A549 (cell line): ENCODE measurements around the gene TACC2.

Experiments
- CHD2 ChIP-seq: fragments of 150-350 bp; IDR thresholded peaks from 2 replicates; pipeline ENCODE4 v1.6.1; 2014; ENCODE audit warnings: low read length; ENCODE audit not compliant: partially characterized antibody
- CTCF ChIP-seq: fragments of >200 bp; sonication (Bioruptor Twin); formaldehyde crosslinking; IDR thresholded peaks from 3 replicates; pipeline ENCODE4 v1.5.1; 2016
- EP300 ChIP-seq, 2 experiments: fragments of >200 bp; sonication (Bioruptor Twin); formaldehyde crosslinking; IDR thresholded peaks; 2 replicates in 1 of 2; 3 replicates in 1 of 2; pipeline ENCODE4 v1.6.1; 2016 to 2017
- FOSL2 ChIP-seq, 2 experiments: fragments of 450-650 bp in 1 of 2; fragments of >200 bp in 1 of 2; sonication (Bioruptor Twin) in 1 of 2; formaldehyde crosslinking; IDR thresholded peaks; 2 replicates each; pipeline versions ENCODE4 v1.5.0 to v1.6.1; 2016 to 2020; ENCODE audit warnings: mild to moderate bottlenecking in 1 of 2, moderate library complexity in 1 of 2
- MAFK ChIP-seq: fragments of 450-650 bp; IDR thresholded peaks from 2 replicates; pipeline ENCODE4 v1.6.1; 2014; ENCODE audit not compliant: partially characterized antibody
- NFE2L2 ChIP-seq: fragments of 150-350 bp; conservative IDR thresholded peaks from 2 replicates; pipeline ENCODE4 v1.6.1; 2014; ENCODE audit warnings: low read length
- NPAS2 ChIP-seq: fragments of 250-450 bp; sonication (Bioruptor Pico); IDR thresholded peaks from 2 replicates; pipeline ENCODE4 v1.8.0; 2022; ENCODE audit warnings: mild to moderate bottlenecking, moderate library complexity, borderline replicate concordance
- POLR2A ChIP-seq: IDR thresholded peaks from 2 replicates; pipeline ENCODE4 v1.6.1; 2012; ENCODE audit warnings: mild to moderate bottlenecking, low read length
- RAD21 ChIP-seq, 2 experiments: fragments of >200 bp in 1 of 2; sonication (Bioruptor Twin) in 1 of 2; formaldehyde crosslinking in 1 of 2; IDR thresholded peaks in 1 of 2; conservative IDR thresholded peaks in 1 of 2; 2 replicates in 1 of 2; 3 replicates in 1 of 2; pipeline ENCODE4 v1.6.1; 2012 to 2018; ENCODE audit warnings: inconsistent platforms in 1 of 2
- SMC3 ChIP-seq: fragments of >200 bp; sonication (Bioruptor Twin); formaldehyde crosslinking; IDR thresholded peaks from 3 replicates; pipeline ENCODE4 v1.6.1; 2018; ENCODE audit warnings: inconsistent platforms
- USF2 ChIP-seq: fragments of 450-650 bp; IDR thresholded peaks from 2 replicates; pipeline ENCODE4 v1.6.1; 2014; ENCODE audit warnings: antibody characterized with exemption

GRCh38 chr10:122077311-122077875 lies 88.4 kb downstream of the TACC2 start:
- TF ChIP-seq FOSL2 (IDR thresholded peaks at IDR 0.05) (no peak), FOSL2 (CRISPR knock-in tag; IDR thresholded peaks at IDR 0.05) (no peak), EP300 (IDR thresholded peaks at IDR 0.05) (no peak), MAFK (no peak), POLR2A (no peak), SMC3 (no peak), CTCF (no peak), NPAS2 (no peak), CHD2 (no peak), NFE2L2 (no peak), RAD21 (conservative IDR thresholded peaks at IDR 0.05 in 1 of 2, IDR thresholded peaks at IDR 0.05 in 1 of 2) (no peak), USF2 (no peak)
